ENCODE measurements around the gene MICALL2.

MICALL2 gene

GRCh38 chr7:1485156-1485555 is 25.9 kb upstream of the MICALL2 start:
- DNase-seq (ENCODE audit: low read depth) = no peak
- no peak for TF ChIP-seq CTCF (IDR thresholded peaks at IDR 0.05; ENCODE audit: low read depth, low read length, missing control alignments)
- H3K4me3 ChIP-seq (ENCODE audit: low read depth, low read length) = no peak overlapping the region

- no peak for DNase-seq (ENCODE audit: low read depth)
- TF ChIP-seq CTCF (IDR thresholded peaks at IDR 0.05; ENCODE audit: low read depth, low read length, missing control alignments) = no peak
- H3K4me3 ChIP-seq (ENCODE audit: low read depth, low read length) = no peak overlapping the region
Observed at GRCh38 chr7:1484569-1484968, 25.3 kb upstream of the MICALL2 start.

GRCh38 chr7:1483536-1484505 is 24.6 kb upstream of the MICALL2 start:
- H3K4me3 ChIP-seq (ENCODE audit: low read depth, low read length) = no peak overlapping the region
- no peak for DNase-seq (ENCODE audit: low read depth)
- TF ChIP-seq CTCF (IDR thresholded peaks at IDR 0.05; ENCODE audit: low read depth, low read length, missing control alignments) = no peak

- TF ChIP-seq CTCF (IDR thresholded peaks at IDR 0.05; ENCODE audit: low read depth, low read length, missing control alignments) = no peak
- no peak overlapping the region for H3K4me3 ChIP-seq (ENCODE audit: low read depth, low read length)
- no peak for DNase-seq (ENCODE audit: low read depth)
Observed at GRCh38 chr7:1483079-1483478, 23.8 kb upstream of the MICALL2 start.

GRCh38 chr7:1481300-1481699 is 22.0 kb upstream of the MICALL2 start:
- DNase-seq (ENCODE audit: low read depth) = no peak
- TF ChIP-seq CTCF (IDR thresholded peaks at IDR 0.05; ENCODE audit: low read depth, low read length, missing control alignments) = no peak
- H3K4me3 ChIP-seq (ENCODE audit: low read depth, low read length) = no peak overlapping the region

GRCh38 chr7:1480670-1481069 is 21.4 kb upstream of the MICALL2 start:
- TF ChIP-seq CTCF (IDR thresholded peaks at IDR 0.05; ENCODE audit: low read depth, low read length, missing control alignments) = no peak
- no peak for DNase-seq (ENCODE audit: low read depth)
- no peak overlapping the region for H3K4me3 ChIP-seq (ENCODE audit: low read depth, low read length)

GRCh38 chr7:1479287-1479686 is 20.0 kb upstream of the MICALL2 start:
- no peak for TF ChIP-seq CTCF (IDR thresholded peaks at IDR 0.05; ENCODE audit: low read depth, low read length, missing control alignments)
- no peak overlapping the region for H3K4me3 ChIP-seq (ENCODE audit: low read depth, low read length)
- no peak for DNase-seq (ENCODE audit: low read depth)
